Measurements from ENCODE around the gene LRP3.
A peak's percentile ranks its signal among the peaks of the same experiment; 100 is the strongest.
"Not testable (repeated sequence)": the region's sequence is repeated elsewhere in the genome, so short reads cannot be mapped to it uniquely, and the experiment has no call there.

Gene LRP3

DNA sequence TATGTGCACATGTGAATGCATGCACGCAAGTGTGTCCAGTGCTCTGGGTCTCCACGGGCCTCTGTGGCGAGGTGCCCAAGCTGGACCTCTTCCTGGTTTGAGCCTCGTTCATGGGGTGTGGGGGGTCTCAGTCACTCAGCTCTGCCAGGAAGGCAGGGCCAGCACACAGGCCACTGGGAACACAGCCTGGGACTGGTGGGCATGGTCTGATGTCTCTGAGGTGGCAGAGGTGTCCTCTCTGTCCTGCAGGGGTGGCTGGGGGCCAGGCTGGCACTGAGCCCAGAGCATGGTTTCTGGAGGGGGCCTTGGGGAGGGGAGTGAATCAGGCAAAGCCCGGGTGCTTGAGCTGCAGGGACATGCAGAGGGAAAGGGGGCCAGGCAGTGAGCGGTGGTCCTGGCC, 9.4 kb downstream of the LRP3 start:
- DNase-seq: no peak

DNA sequence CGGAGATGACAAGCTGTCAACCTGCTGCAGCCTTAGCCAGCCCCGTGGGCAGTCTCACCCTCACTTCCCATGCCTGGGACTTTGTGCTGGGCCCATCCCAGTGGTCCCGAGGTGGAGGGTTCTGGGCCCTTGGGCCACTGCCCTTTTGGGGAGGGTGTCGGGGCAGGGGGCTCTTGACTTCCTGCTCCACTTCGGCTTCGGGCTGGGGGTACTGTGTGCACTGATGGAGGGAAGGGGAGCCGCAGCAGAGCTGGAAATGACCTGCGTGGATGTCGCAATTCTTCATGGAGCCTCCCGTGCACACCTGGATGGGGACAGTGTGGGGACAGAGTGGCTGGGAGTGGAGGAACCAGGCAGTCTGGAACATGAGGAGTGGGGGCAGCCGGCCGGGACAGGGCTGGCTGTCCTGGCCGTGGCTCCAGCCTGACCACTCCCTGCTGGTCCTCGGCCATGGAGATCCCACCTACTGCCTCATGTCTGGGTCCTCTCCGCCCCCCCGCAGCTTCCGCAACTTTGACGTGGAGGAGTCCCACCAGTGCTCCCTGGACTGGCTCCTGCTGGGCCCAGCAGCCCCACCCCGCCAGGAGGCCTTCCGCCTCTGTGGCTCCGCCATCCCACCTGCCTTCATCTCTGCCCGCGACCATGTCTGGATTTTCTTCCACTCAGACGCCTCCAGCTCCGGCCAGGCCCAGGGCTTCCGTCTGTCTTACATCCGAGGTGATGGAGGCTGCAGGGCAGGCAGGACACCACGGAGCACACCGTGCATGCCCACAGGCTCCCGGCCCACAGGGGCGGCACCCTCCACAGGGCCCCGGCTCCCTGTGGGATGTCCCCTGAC, 10.2 kb downstream of the LRP3 start:
- DNase-seq: no peak

DNA sequence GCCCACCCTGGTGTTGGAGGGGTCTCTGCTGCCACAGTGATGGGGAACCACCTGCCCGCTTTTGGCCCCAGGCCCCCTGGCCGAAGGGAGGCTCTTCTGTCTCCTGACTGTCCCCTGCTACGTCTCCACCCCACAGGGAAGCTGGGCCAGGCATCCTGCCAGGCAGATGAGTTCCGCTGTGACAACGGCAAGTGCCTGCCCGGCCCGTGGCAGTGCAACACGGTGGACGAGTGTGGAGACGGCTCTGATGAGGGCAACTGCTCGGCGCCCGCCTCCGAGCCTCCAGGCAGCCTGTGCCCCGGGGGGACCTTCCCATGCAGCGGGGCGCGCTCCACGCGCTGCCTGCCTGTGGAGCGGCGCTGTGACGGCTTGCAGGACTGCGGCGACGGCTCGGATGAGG, 11.0 kb downstream of the LRP3 start:
- no peak for DNase-seq

DNA sequence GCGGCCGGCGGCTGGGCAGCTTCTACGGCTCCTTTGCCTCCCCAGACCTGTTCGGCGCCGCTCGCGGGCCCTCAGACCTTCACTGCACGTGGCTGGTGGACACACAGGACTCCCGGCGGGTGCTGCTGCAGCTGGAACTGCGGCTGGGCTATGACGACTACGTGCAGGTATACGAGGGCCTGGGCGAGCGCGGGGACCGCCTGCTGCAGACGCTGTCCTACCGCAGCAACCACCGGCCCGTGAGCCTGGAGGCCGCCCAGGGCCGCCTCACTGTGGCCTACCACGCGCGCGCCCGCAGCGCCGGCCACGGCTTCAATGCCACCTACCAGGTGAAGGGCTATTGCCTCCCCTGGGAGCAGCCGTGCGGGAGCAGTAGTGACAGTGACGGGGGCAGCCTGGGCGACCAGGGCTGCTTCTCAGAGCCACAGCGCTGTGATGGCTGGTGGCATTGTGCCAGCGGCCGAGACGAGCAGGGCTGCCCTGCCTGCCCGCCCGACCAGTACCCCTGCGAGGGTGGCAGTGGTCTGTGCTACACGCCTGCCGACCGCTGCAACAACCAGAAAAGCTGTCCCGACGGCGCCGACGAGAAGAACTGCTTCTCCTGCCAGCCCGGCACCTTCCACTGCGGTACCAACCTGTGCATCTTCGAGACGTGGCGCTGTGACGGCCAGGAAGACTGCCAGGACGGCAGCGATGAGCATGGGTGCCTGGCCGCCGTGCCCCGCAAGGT, 11.6 kb downstream of the LRP3 start:
- DNase-seq: no peak

DNA sequence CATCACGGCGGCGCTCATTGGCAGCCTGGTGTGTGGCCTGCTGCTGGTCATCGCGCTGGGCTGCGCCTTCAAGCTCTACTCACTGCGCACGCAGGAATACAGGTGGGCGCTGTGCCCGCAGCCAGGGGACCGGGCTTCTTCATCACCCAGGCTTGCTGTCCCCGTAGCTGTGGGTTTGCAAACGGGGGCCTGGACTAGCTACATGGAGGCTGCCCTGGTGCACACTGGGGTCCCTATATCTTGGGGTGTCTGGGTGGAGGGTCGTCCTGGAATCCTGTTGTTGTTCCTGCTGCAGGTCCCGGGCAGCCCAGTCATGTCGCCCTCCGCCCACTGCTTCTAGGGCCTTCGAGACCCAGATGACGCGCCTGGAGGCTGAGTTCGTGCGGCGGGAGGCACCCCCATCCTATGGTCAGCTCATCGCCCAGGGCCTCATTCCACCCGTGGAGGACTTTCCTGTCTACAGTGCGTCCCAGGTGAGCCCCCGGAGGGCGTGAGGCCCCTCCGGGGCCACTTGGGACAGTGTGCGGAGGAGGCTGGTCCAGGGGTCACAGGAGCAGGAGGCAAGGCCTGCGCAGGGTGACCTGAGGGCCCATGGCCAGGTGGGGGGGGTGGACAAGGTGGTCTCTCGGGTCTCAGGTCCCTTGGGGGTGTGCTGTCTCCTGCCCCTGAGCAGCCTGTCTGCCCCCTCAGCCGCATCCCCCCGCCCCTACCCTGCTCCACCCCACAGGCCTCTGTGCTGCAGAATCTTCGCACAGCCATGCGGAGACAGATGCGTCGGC, 12.3 kb downstream of the LRP3 start:
- DNase-seq: no peak

DNA sequence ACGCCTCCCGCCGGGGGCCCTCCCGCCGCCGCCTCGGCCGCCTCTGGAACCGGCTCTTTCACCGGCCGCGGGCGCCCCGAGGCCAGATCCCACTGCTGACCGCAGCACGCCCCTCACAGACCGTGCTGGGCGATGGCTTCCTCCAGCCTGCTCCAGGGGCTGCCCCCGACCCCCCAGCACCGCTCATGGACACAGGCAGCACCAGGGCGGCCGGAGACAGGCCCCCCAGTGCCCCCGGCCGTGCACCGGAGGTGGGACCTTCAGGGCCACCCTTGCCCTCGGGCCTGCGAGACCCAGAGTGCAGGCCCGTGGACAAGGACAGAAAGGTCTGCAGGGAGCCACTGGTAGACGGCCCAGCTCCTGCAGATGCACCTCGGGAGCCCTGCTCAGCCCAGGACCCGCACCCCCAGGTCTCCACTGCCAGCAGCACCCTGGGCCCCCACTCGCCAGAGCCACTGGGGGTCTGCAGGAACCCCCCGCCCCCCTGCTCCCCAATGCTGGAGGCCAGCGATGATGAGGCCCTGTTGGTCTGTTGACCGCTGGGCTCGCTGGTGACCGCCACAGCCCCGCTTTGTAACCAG, 13.0 kb downstream of the LRP3 start:
- DNase-seq: no peak

DNA sequence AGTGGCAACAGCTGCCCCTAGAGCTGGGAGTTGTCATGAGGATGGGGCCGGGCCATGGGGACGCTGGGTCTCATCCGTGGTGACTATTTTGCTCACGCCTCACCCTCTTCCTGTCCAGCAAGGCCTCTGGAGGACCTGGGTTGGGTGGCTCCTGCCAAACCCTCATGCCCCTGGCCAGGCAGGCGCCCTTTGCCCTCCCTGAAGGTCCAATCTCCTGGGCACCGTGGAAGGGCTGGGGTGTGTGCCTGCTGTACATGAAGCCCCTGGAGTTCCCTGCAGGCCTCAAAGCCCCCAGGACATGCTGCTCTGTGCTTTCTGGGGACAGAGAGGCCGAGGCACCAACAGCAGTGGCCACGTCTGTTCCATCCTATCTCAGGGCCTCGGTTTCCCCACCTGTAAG, 13.8 kb downstream of the LRP3 start:
- no peak for DNase-seq

DNA sequence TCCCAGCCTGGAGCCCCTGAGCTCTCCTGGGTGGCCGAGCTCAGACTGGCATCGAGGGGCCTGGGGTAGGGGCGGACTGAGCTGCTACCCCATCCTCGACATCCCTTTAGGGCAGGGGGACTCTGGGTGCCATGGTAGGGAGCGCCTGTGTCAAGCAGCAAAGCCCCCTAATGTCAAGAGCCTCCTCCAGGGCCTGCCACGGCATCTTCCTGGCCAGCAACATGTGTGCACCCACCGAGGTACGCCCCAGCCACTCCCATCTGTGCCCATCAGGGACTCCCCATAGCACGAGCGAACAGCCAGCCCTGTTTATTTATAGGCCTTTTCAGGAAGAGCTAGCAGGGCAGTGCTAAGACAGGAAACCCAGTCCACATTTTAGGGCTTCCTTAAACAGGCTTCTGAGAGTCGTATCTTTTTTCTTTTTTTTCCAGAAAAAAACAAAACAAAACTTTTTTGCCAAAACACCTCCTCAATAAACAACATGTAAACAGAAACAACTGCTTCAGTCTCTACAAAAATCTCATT, 14.3 kb downstream of the LRP3 start:
- DNase-seq: no peak

DNA sequence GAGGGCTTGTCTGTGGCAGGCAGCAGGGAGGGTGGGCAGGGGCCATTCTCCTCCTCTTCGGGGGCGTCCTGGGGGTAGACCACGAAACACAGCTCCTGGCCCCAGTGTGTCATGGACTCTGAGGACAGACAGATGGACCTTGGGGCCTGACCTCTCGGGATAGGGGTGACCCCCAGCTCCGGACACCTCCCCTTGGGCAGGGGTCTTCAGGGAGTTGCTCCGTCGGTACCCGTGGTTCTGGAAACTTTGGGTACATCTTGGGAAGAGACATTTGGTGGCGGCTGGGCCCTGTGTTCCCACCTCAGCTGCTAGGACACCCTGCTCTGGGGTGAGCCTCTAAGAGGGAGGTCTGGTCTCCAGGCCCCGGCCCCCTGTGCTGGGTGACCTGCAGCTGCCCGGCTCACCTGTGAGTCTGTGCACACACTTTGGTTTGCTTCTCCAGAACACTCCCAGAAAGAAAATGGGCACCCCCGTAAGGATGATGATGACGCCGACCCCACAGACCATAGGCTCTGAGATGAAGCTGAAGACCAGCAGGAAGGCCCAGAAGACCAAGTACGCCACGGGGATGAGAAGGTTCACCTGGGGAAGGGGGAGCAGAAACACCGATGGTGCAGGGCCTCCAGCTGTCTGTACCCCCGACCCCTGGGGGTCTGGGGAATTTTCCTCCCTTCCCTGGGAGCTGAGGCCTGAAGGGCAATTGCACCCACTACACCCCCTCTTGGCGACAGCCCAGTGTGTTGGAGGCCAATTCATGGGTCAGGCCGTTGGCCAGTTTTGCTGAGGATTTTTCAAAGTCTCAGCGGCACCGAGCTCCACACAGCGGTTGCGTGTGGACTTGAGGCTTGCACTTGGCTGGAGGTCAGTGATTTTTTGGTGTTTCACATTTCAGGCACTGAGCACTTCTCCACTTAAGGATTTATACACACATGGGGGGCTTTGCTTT, 15.0 kb downstream of the LRP3 start:
- DNase-seq: no peak

DNA sequence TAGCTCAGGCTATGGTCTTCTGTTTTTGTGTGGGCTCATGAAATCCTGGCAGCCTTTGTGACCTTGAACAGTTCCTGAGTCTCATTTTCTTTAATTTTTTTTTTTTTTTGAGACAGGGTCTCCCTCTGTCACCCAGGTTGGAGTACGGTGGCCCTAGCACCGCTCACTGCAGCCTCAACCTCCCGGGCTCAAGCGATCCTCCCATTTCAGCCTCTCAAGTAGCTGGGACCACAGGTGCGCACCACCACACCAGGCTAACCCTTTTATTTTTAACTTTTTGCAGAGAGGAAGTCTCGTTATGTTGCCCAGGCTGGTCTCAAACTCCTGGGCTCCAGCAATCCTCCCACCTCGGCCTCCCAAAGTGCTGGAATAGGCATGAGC, 15.7 kb downstream of the LRP3 start:
- not testable (repeated sequence) for DNase-seq

DNA sequence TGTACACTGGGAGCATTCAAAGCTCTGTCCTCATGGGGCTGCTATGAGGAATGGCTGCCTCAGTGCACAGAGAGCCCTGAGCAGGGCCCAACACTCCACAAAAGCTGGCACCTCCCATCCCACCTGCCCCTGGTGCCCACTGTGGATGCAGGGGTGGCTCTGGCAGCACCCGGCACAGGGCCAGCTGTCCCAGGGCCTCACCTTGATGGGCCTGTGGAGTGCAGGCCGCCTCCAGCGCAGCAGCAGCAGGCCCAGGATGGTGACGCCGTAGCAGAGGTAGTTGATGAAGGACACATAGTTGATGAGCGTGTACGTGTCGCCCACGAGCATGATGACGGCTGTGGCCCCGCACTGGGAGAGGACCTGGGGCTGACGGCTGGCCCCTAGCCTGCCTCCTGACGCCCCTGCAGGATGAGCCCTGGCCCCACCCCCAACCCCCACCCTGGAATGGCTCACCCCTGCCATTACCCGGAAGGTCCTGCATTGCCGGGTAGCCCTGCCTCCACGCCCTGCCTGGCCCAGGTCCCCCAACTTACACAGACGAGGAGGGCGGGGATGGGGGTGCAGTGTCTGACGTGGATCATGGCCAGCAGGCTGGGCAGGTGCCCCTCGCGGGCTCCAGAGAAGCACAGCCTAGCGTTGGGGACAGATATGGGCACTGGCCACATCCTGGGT, 16.3 kb downstream of the LRP3 start:
- DNase-seq: no peak

DNA sequence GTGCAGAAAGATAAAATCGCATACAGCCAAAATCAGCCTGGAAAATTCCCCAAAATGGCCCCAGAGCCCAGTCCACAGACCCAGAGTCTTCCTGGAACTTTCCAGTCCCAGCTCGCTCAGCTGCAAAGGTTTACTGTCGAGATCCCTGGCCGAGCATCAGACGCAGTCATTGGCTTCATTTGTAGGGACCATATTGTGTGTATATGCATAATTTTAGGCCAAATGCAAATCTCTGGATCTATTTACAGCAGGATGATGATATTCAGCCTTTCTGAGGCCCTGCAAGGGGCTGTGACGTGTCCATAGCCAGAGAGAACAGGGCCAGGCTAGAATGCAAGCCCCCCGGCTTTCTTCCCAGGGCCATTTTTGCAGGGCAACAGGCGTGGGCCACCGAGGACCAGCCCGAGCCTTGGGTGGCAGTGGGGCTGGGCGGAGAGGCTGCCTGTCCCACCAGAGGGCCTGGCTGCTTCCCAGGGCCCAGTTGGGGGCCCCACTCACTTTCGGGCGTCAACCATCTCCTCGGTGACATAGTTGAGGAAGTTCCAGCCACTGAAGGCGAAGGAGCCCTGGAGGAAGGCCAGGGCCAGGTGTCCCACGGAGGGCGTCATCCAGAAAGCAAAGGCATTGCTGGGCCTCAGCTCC, 17.8 kb downstream of the LRP3 start:
- no peak for DNase-seq

DNA sequence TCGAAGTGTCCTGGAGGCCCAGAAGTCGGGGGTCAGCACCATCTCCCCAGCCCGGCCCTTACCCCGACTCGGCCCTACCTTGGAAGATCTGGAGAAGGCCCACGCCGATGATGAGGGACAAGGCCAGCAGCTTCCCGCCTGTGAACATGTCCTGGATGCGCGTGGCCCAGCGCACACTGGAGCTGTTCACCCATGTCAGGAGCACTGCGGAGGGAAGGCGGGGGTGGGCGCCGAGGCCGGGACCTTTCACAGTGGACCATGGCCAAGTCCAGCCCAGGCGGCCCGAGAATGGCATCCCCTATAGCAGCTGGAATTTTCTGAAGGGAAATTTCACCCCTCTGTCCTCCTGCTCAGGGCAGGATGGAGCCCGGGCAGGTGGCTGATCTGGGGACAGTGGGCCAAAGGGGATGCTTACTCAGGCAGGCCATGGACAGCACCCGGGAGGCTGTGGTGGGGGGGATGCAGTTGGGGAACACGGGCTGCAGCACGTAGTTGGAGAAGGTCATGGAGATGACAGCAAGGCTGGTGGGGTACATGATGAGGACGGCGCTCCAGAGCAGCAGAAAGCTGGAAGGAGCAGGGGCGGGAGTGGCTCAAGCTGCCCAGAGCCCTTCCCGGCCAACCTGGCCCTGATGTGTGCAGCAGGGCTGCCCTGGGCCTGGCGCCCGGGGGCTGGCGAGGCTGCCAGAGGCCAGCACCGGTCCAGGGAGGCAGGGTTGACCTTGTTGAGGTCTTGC, 18.5 kb downstream of the LRP3 start:
- DNase-seq: no peak

DNA sequence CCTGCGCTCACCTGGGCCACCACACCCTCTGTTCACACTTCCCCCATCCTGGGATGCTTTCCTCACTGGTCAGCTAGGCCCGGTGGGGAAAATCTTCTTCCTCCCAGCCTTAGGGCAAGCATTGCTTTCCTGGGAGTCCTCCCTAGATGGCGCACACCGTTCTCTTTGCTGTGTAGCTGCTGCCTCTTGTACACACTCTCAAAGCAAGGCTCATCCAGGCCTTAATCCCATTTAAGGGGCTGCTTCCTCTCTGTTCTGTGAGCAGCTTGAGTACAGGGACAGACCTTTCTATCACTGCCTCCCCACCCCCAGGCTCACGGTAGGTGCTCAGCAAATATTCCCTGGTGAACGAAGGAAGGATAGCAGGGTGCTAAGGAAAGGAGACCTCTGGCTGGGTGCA, 20.5 kb downstream of the LRP3 start:
- DNase-seq: peak; percentile 50

DNA sequence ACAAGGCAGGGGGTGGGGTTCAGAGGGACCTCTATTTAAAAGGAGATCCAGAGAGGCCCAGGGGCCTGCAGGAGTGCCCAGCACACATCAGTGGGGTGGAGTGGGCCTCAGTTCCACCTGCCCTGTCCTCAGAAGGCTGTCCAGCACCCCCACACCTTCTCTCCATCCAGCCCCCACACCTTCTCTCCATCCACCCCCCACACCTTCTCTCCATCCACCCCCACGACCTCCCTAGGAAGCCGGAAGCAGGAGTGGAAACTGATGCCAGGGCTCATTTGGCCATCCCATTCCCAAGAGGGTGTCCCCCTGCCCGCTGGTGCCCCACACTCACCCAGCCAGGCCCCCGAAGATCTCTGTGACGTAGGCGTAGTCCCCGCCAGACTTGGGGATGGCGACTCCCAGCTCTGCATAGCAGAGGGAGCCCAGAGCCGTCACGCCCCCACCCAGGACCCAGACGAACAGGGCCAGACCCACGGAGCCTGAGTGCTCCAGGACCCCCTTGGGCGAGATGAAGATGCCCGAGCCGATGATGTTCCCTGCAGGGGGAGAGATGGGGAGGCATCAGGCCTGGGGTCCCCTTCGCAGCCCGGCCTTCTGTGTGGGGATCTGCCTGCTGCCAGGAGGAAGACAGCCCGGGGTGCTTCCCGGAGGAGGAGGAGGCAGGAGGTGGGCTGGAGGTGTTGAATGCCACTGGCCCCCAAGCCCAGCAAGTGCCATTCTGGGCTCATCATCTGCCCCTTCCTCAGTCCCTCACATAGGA, 21.5 kb downstream of the LRP3 start:
- no peak for DNase-seq

DNA sequence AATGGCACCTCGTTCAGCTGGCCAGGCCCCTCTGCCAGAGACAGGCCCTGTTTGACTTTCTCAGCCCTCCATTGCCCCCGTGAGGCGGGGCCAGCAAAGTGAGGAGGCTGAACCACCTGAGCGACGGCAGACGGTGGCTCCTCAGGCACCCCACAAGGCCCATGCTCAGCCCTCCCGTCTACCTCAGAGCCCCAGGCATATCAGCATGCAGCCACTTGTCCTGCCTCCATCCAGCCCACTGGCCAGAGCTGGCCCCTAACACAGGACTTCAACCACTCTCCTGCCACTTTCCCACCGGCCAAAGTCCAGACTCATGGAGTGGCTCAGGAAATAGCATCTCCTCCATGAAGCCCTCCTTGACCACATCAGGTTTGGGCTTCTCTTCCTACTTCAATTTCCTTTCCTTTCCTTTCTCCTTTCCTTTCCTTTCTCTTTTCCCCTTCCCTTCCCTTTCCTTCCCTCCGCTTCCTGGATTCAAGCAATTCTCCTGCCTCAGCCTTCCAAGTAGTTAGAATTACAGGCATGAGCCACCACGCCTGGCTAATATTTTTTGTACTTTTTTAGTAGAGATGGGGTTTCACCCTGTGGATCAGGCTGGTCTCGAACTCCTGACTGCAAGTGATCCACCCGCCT, 22.2 kb downstream of the LRP3 start:
- no peak for DNase-seq

DNA sequence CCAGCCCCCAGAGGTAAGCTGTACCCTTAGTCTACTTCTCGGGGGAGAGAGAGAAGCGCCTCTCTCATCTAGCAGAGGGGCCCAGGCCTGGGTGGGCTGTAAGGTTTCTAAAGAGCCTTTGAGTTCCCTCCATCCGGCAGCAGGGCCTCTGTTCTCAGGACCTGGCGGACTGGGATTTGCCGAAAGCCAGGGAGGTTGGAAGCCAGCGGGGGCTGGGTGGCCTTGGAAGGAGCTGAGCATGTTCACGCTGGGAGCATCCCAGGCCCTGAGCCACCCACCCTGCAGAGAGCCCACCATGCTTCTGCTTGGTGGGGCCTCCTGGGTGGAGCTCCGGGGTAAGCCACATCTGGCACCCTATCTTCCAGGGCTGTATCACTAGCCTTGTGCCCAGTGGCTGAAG, 23.8 kb downstream of the LRP3 start:
- no peak for DNase-seq

DNA sequence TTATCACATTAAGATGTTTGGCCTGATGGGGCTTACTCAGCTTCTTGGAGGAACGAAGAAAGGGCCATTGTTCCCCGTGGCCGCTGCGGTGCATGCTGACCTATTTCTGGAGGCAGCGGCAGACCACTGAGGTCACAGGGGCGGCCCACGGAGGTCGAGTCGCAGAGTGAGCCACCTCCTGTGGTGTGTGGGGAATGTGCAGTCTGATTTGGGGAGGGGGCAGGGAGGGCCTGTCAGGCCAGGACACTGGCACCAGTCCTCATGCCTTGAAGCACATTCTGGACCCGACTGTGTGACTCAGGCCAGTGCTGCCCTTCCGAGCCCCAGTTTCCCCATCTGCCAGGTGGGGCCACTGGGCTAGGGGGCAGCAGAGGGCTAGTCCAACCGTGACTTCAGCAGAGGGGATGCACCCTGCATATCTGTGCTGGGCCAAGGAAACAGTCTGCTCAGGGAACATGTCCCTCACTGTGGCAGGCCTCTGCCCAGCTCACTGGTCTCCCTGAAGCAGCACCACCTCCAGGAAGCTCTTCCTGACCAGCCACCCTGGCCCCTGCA, 25.2 kb downstream of the LRP3 start:
- no peak for DNase-seq
